Measurements from ENCODE around the gene CFAP97D2. TPM values are rescaled to one million over a fixed set of nuclear protein-coding genes. Genes with fewer than 3 reads are reported as not detected.
"Not testable (repeated sequence)": the region's sequence is repeated elsewhere in the genome, so short reads cannot be mapped to it uniquely, and the experiment has no call there.

The CFAP97D2 gene
- total RNA-seq, 4 donors from 2014 or later = not detected

GRCh38 chr13:114131583-114132418, 47.3 kb upstream of the CFAP97D2 start:
- H3K27ac ChIP-seq (replicated peaks in 1 of 4) = peak overlapping the region; percentile 84 to 90 (median 87)
- WGBS = 1% methylated on average over 22 of the region's 95 CpGs
- peaks cover 0 to 6% (median 0%) of the 10 kb centered on the region in 4 donors for H3K27me3 ChIP-seq
- no peak for TF ChIP-seq POLR2A (IDR thresholded peaks at IDR 0.05; ENCODE audit: low read depth)
- no peak for TF ChIP-seq POLR2AphosphoS5 (IDR thresholded peaks at IDR 0.05)
- TF ChIP-seq EP300 (IDR thresholded peaks at IDR 0.05) = no peak
- no peak for TF ChIP-seq CTCF (IDR thresholded peaks at IDR 0.05)
- H3K4me3 ChIP-seq = peak overlapping the region; percentile 69 to 98 (median 81)
- H3K36me3 ChIP-seq = no peaks in the 10 kb centered on the region
- no peak for DNase-seq (ENCODE audit: extremely low spot score)
- H3K9me3 ChIP-seq = no peaks in the 10 kb centered on the region
- intact Hi-C loops (cut with DNase I) = loop anchor here (5.0 kb wide), 1 partner anchor 64 kb away; no protein-coding TSS in a partner anchor
- H3K4me1 ChIP-seq = peaks cover 45 to 66% (median 52%) of the 10 kb centered on the region in 4 donors

DNA sequence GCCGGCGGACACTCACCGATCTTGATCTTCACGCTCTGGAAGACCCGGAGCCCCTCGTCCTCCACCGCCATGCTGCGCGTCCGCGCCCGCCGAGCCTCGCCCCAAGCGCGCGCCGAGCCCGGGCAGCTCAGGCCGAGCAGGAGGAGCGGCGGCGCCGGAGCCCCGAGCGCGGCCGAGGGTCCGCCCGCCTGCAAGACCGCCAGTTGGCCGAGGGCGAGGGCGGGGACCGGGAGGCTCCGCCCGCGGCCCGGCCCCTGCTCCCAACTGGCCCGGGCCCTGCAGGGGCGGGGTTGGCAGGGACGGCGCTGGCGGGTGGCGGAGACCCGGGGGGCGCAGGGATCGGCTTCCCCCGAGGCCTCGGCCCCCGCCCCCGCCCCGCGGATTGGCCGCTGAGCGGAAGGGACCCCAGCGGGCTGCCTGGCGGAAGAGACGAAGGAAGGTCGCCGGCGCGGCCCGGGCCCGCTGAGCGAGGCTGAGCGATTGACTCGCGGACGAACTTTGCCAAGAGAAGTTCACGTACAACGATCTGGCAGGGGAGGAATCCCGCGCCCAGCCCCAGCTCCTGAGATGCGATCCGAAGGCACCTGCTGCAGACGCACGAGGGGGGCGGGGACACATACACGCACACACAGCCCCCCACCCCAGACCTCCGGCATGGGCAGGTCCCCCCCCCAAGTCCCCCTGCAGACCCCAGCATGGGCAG, 46.5 kb upstream of the CFAP97D2 start, which contains the start of gene RASA3:
Gene RASA3 (minus strand): TSS at position 205 of the 703 bp plus-strand sequence. CDS start 134 bp downstream, at position 71.
- H3K9me3 ChIP-seq = no peaks in the 10 kb centered on the region
- H3K4me1 ChIP-seq = peaks cover 37 to 58% (median 44%) of the 10 kb centered on the region in 4 donors
- H3K27ac ChIP-seq (replicated peaks in 1 of 4) = peak within 1 kb of the TSS; percentile 84 to 90 (median 87)
- H3K27me3 ChIP-seq = peaks cover 0 to 6% (median 0%) of the 10 kb centered on the region in 4 donors
- H3K36me3 ChIP-seq = no peaks in the 10 kb centered on the region
- H3K4me3 ChIP-seq = peak within 1 kb of the TSS; percentile 69 to 98 (median 81)
- intact Hi-C loops (cut with DNase I) = loop anchor here (5.0 kb wide), 1 partner anchor 65 kb away; no protein-coding TSS in a partner anchor
- 0% methylated on average over 17 of the region's 81 CpGs for WGBS
- TF ChIP-seq CTCF (IDR thresholded peaks at IDR 0.05) (peak in 1 of 3 experiments; percentile 6), EP300 (IDR thresholded peaks at IDR 0.05) (no peak), POLR2A (IDR thresholded peaks at IDR 0.05; ENCODE audit: low read depth) (no peak), POLR2AphosphoS5 (IDR thresholded peaks at IDR 0.05) (peak; percentile 46 to 83)
- DNase-seq (ENCODE audit: extremely low spot score) = no peak

GRCh38 chr13:114133126-114133525, 45.9 kb upstream of the CFAP97D2 start:
- H3K4me1 ChIP-seq = peaks cover 31 to 52% (median 38%) of the 10 kb centered on the region in 4 donors
- peak overlapping the region; percentile 69 to 98 (median 81) for H3K4me3 ChIP-seq
- no CpG with 5 or more reads among the region's 9 CpGs for WGBS
- DNase-seq (ENCODE audit: extremely low spot score); H3K9me3 ChIP-seq; H3K27me3 ChIP-seq; H3K36me3 ChIP-seq: not testable (repeated sequence)
- intact Hi-C loops (cut with DNase I) = loop anchor here (5.0 kb wide), 1 partner anchor 66 kb away; no protein-coding TSS in a partner anchor
- H3K27ac ChIP-seq (replicated peaks in 1 of 4) = peak overlapping the region; percentile 84 to 90 (median 87)

DNA sequence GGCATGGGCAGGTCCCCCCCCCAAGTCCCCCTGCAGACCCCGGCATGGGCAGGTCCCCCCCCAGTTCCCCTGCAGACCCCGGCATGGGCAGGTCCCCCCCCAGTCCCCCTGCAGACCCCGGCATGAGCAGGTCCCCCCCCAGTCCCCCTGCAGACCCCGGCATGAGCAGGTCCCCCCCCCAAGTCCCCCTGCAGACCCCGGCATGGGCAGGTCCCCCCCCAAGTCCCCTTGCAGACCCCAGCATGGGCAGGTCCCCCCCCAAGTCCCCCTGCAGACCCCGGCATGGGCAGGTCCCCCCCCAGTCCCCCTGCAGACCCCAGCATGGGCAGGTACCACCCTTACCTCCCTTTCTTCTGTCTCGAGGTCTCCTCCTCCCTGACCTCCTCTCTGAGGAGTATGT, 45.5 kb upstream of the CFAP97D2 start:
- H3K27me3 ChIP-seq; H3K36me3 ChIP-seq; DNase-seq (ENCODE audit: extremely low spot score); H3K4me3 ChIP-seq; H3K27ac ChIP-seq (replicated peaks in 1 of 4); H3K9me3 ChIP-seq: not testable (repeated sequence)
- intact Hi-C loops (cut with DNase I) = loop anchor here (5.0 kb wide), 1 partner anchor 66 kb away; no protein-coding TSS in a partner anchor
- H3K4me1 ChIP-seq = peaks cover 27 to 48% (median 34%) of the 10 kb centered on the region in 4 donors
- WGBS = 90% methylated on average over 2 of the region's 7 CpGs

- Histone ChIP-seq H3K4me3 (no peak overlapping the region), H3K27me3 (peaks cover 0 to 6% (median 0%) of the 10 kb centered on the region in 4 donors), H3K4me1 (peaks cover 19 to 40% (median 26%) of the 10 kb centered on the region in 4 donors), H3K36me3 (no peaks in the 10 kb centered on the region), H3K9me3 (no peaks in the 10 kb centered on the region), H3K27ac (replicated peaks in 1 of 4) (peak overlapping the region in 3 of 4 donors; percentile 10 to 63 (median 51))
- intact Hi-C loops (cut with DNase I) = loop anchor here (5.0 kb wide), 1 partner anchor 67 kb away; no protein-coding TSS in a partner anchor
- WGBS = 69% methylated on average over 14 of the region's 21 CpGs
- TF ChIP-seq CTCF (IDR thresholded peaks at IDR 0.05) = no peak
- no peak for TF ChIP-seq POLR2A (IDR thresholded peaks at IDR 0.05; ENCODE audit: low read depth)
- DNase-seq (ENCODE audit: extremely low spot score) = no peak
Observed at GRCh38 chr13:114134111-114134943, 44.7 kb upstream of the CFAP97D2 start.
